GM18511 (cell line): ENCODE data around the gene HEG1.
A peak's percentile ranks its signal among the peaks of the same experiment; 100 is the strongest.
"Not testable (repeated sequence)": the region's sequence is repeated elsewhere in the genome, so short reads cannot be mapped to it uniquely, and the experiment has no call there.

Experiments
- ATAC-seq: cut with Tn5 transposase; IDR thresholded peaks from one replicate; pipeline ENCODE4 v1.9.1; 2021; ENCODE audit warnings: mild to moderate bottlenecking, moderate library complexity; ENCODE audit not compliant: unreplicated experiment

HEG1 gene, protein sequence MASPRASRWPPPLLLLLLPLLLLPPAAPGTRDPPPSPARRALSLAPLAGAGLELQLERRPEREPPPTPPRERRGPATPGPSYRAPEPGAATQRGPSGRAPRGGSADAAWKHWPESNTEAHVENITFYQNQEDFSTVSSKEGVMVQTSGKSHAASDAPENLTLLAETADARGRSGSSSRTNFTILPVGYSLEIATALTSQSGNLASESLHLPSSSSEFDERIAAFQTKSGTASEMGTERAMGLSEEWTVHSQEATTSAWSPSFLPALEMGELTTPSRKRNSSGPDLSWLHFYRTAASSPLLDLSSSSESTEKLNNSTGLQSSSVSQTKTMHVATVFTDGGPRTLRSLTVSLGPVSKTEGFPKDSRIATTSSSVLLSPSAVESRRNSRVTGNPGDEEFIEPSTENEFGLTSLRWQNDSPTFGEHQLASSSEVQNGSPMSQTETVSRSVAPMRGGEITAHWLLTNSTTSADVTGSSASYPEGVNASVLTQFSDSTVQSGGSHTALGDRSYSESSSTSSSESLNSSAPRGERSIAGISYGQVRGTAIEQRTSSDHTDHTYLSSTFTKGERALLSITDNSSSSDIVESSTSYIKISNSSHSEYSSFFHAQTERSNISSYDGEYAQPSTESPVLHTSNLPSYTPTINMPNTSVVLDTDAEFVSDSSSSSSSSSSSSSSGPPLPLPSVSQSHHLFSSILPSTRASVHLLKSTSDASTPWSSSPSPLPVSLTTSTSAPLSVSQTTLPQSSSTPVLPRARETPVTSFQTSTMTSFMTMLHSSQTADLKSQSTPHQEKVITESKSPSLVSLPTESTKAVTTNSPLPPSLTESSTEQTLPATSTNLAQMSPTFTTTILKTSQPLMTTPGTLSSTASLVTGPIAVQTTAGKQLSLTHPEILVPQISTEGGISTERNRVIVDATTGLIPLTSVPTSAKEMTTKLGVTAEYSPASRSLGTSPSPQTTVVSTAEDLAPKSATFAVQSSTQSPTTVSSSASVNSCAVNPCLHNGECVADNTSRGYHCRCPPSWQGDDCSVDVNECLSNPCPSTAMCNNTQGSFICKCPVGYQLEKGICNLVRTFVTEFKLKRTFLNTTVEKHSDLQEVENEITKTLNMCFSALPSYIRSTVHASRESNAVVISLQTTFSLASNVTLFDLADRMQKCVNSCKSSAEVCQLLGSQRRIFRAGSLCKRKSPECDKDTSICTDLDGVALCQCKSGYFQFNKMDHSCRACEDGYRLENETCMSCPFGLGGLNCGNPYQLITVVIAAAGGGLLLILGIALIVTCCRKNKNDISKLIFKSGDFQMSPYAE (N-terminal part only)

GRCh38 chr3:125055913-125056745 is at the start of gene HEG1:
Gene HEG1 (minus strand): TSS chr3:125055997. CDS start chr3:125055890, 107 bp downstream.
- ATAC-seq, result peak; percentile 72

- ATAC-seq, result no peak
Observed at GRCh38 chr3:125105116-125105515, 49.3 kb upstream of the HEG1 start.

- no peak for ATAC-seq
Observed at GRCh38 chr3:125104639-125105038, 48.8 kb upstream of the HEG1 start.

- ATAC-seq, result no peak
Observed at GRCh38 chr3:125103406-125103805, 47.6 kb upstream of the HEG1 start.

DNA sequence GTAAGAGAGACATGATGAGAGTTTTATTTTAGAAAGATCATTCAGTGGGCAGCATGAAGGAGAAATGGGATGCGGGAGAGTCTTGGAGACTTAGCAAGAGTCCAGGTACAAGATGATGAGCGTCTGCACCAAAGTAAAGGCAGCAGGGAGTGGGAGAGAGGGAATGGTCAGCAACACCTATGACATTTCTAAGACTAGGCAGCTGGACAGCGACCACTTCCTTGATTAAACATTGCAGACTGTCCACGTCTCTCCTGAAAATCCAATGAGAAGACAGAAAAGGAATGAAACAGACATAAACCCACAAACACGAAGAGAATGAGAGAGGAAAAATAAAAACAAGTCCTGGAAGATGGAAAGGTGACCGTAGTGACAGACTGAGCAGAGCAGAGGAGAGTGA is 46.7 kb upstream of the HEG1 start:
- no peak for ATAC-seq

DNA sequence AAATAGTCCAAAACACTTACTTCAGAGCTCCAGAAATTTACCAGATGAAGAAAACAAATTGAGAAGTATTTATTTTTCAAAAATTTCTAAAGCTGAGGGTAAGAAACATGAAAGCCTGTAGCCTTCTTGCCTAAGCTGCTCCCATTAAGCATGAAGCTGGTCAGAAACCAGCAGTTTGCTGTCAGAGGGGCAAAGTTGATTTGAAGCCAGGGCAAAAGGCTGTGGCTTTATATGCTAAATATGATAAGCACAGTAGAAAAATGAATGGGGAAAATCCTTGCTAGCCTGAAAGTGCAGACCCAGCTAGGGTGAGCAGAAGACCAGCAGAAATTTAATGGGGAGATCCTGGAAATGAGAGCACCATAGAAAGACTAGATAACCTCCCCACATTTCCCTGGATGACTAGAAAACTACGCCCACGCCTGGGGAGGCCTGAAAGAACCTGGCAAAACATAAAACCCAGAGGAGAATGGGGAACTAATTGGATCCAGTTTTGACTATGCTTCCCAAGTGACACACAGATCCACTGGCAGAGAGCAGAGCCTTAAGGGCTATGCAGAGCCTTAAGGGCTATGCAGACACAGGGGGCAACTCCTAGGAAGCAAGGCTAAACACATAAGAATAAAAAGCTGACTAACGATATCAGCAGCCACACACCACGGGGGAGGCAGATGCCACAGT is 43.0 kb upstream of the HEG1 start:
- ATAC-seq, result no peak

DNA sequence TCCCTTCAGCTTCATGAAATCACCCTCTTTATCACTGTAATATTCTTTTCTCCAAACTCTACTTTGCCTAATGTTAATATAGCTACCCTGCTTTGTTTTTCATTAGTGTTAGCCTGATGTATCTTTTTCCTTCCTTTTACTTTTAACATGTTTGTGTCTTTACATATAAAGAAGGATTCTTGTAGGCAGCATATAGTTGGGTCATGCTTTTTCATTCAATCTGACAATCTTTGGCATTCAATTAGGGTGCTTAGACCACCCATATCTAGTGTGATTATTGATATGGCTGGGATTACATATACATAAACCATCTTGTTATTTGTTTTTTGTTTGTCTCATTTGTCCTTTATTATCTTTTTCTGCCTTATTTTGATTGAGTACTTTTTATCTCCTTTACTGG is 34.9 kb upstream of the HEG1 start:
- ATAC-seq, result no peak

DNA sequence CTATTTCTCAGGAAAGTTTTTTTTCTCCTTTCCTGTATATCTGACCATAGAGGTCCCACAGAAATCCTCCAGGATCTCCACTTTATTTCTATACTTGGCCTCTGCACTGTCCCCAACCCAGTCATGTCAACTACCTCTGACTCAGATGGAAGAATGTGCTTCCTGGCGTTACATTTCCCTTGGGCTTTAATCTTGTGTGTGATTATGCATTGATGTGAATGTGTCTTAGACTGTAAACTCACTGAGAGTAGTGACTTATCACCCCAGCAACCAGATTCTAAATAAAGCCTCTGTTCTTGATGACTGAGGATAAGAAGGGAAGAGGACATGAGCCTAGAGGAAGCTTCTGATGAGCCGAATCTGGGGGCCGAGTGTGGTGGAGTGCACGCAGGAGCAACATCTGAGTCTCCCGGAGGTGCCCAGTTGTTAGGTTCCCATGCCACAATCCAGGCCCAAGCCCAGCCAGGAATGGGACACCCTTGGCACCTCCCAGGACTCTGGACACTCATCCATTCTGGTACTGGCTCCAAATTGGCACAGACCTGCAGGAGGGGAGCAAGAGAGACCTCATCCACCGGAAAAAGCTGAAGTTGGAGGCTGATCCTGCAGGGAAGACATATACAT is 32.1 kb upstream of the HEG1 start:
- no peak for ATAC-seq

DNA sequence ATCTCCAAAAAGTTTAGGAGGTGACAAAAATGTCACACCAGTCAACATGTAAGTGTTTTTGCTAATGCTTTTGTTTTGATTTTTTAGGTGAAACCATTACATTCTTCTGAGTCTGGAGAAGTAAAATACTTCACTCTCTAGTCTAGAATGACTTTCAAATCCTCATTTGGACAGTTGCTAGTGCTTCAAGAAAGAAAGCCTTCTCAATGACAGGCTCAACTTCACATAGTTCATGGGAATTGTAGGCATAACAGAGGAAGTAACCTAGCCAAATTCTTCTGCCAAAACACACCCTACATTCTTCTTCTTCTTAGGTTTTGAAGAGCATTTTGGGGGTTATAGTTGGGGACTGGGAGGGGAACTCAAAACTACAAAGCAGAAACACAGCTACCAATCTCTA is 29.4 kb upstream of the HEG1 start:
- ATAC-seq, result no peak

GRCh38 chr3:125083776-125084175 is 28.0 kb upstream of the HEG1 start:
- ATAC-seq, result no peak

GRCh38 chr3:125082339-125082738 is 26.5 kb upstream of the HEG1 start:
- ATAC-seq, result not testable (repeated sequence)

DNA sequence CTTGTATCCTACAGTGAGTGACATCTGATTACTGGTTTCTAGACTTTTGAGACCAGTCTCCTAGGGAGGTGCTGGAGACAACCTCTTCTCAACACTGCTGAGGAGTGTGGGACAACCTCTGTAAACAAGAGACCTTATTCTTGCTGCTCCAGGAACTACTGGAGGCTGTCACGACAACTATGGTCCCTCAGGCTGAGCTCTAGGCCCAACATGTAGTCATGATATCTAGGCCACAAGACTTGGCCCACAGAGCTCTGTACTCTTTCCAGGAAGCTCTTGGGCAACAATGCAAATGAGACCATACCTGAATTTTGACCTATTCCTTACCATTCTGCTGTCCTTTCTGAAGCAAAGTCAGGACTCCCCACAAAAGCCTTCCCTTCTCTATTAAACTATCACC is 24.3 kb upstream of the HEG1 start:
- no peak for ATAC-seq

DNA sequence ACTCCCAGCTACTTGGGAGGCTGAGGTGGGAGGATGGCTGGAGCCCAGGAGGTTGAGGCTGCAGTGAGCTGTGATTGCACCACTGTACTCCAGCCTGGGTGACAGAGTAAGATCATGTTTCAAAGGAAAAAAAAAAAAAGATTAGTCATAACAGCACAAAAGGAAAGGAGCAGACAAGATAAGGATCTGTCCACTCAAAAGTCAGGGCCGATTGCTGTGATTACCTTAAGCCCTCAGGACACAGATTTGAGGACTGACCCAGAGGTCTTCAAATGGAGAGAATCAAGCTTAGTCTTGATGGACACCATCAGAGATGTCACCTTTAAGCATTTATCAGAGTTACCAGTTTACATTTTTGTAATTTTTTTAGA is 23.9 kb upstream of the HEG1 start:
- no peak for ATAC-seq

DNA sequence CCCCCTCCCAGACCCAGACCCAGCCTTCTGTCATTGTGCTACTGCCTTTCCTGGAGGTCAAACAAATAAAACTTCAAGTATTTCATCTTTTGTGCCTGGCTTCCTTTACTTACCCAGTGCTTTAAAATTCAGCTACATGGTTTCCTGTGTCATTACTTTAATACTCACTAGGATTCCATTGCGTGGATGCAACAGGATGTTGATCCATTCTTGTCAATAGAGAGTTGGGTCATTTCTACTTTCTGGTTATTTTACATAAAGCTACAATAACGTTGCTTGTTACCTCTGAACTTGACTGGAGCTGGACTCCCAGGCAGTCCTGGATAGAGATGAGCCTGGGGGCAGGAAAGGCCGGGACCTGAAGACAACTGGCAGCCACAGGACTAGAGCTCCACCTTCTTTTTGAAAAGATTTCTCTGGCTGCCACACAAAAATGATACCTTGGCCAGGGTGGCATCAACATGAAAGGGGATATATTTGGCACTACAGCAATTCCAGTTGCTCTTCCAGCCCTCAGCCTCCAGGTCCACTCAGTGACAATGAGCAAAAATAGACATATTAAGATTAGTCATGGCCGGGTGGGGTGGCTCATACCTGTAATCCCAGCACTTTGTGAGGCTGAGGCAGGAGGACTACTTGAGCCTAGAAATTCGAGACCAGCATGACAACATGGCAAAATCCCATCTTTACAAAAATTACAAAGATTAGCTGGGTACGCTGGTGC is 23.3 kb upstream of the HEG1 start:
- no peak for ATAC-seq

DNA sequence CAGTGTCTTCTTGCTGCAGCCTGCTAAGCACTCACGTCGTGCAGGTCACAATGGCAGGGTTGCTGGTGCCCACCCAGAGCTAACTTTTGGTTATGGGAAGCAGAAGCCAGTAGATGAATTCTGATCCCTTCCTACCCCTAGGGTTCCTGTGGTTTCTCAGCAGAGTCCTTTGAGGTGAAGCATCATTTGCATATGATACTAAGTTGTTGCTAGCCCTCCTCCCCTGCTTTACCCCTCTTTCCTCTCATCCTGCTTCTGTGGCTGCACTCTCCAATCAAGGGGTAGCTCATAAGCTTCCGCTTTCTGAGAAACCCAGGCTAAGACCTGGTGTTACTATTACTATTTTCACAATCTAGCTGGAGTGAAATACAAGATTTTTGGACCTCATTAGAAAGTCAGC is 22.1 kb upstream of the HEG1 start:
- no peak for ATAC-seq

GRCh38 chr3:125076464-125076863 is 20.7 kb upstream of the HEG1 start:
- no peak for ATAC-seq

GRCh38 chr3:125075738-125076137 is 19.9 kb upstream of the HEG1 start:
- no peak for ATAC-seq

- no peak for ATAC-seq
Observed at GRCh38 chr3:125073390-125073905, 17.7 kb upstream of the HEG1 start.
